Activated B cell treated with CpG ODN at 0.5 μM for 24 hours (primary cell): Measurements from ENCODE around the gene UFSP2. TPM values are rescaled to one million over a fixed set of nuclear protein-coding genes. Genes with fewer than 3 reads are reported as not detected.

Source experiments
- ATAC-seq: fragments of 200-7000 bp; cut with Tn5 transposase; one replicate; pipeline ENCODE4 v1.10.0; 2021; ENCODE audit warnings: low read depth, mild to moderate bottlenecking, moderate library complexity
- CTCF ChIA-PET: fragments of 350-600 bp; sonication (Branson Sonifier 250); formaldehyde crosslinking; loops from one replicate; lab custom pipeline; 2021; ENCODE audit warnings: antibody characterized with exemption; lab: Charles Lee
- POLR2A ChIA-PET: fragments of 350-600 bp; sonication (Branson Sonifier 250); formaldehyde crosslinking; loops from one replicate; lab custom pipeline; 2021; ENCODE audit warnings: antibody characterized with exemption; lab: Charles Lee
- DNase-seq: peaks from one replicate; pipeline ENCODE4 v3.0.0; 2022
- H3K27ac Mint-ChIP-seq: one replicate; pipeline ENCODE4 v1.8.0; 2020; ENCODE audit warnings: mixed read lengths
- H3K27me3 Mint-ChIP-seq: one replicate; pipeline ENCODE4 v1.8.0; 2021; ENCODE audit warnings: mixed read lengths
- H3K36me3 Mint-ChIP-seq: one replicate; pipeline ENCODE4 v1.8.0; 2021; ENCODE audit warnings: low read depth, mixed read lengths
- H3K4me1 Mint-ChIP-seq: one replicate; pipeline ENCODE4 v1.8.0; 2021; ENCODE audit warnings: mixed read lengths
- H3K4me3 Mint-ChIP-seq: one replicate; pipeline ENCODE4 v1.8.0; 2020; ENCODE audit warnings: mild to moderate bottlenecking, mixed read lengths
- H3K9me3 Mint-ChIP-seq: one replicate; pipeline ENCODE4 v1.8.0; 2020; ENCODE audit warnings: mixed read lengths
- intact Hi-C: fragments of 100-400 bp; cut with micrococcal nuclease; formaldehyde crosslinking; loops from one replicate; pipeline ENCODE4 v1.15.1; 2024
- total RNA-seq: library from RNA; stranded (reverse); gene quantifications from 2 replicates; pipeline ENCODE4 v1.2.3, GENCODE V29; 2022
- TF ChIP-seq, protein P1 (sequence below): fragments of 200-600 bp; IDR thresholded peaks from one replicate; pipeline ENCODE4 v1.8.0; 2022; ENCODE audit warnings: antibody characterized with exemption, mild to moderate bottlenecking

The UFSP2 gene
- total RNA-seq, 1 donor from 2014 or later = 20.1 TPM

DNA sequence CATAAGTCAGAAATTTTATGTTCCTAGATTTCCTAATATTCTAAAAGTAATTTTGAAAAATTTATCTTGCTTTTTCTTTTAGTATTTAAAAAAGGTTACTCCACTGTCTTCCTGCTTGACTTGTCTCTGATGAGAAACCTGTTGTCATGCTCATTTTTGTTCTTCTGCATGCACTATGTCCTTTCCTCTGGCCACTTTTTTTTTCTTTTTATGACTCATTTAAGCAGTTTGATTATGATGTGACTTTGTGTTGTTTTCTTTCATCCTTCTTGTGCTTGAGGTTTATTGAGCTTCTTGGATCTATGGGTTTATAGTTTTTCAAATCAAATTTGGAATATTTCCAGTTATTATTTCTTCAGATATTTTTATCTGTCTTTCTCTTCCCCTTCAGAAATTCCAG is 12.0 kb upstream of the UFSP2 start:
- POLR2A ChIA-PET = no interaction called here
- no peak for DNase-seq

DNA sequence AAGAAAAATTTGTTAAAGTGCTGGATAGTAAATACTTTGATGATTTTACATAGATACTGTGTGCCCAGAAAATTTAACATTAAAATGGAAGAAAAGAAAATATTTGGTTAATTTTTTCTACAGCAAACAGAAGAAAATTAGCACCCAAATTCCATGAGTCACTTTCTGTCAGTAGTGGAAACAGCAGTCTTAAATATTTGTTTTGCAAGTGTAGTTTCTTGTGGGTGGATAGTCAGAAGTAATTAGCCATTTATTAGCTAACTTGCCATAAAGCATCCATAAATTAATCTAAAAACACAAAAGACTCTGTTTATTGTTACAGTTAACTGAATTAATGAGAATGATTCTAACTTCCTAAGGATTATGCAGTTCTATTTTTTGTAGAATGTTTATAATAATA is 9.7 kb upstream of the UFSP2 start:
- no peak for ATAC-seq
- no peaks in the 10 kb centered on the region for H3K36me3 Mint-ChIP-seq
- DNase-seq = no peak
- ChIA-PET CTCF (no interaction called here), POLR2A (no interaction called here)
- H3K4me3 Mint-ChIP-seq = no peak overlapping the region
- no peaks in the 10 kb centered on the region for H3K4me1 Mint-ChIP-seq
- TF ChIP-seq, protein P1, sequence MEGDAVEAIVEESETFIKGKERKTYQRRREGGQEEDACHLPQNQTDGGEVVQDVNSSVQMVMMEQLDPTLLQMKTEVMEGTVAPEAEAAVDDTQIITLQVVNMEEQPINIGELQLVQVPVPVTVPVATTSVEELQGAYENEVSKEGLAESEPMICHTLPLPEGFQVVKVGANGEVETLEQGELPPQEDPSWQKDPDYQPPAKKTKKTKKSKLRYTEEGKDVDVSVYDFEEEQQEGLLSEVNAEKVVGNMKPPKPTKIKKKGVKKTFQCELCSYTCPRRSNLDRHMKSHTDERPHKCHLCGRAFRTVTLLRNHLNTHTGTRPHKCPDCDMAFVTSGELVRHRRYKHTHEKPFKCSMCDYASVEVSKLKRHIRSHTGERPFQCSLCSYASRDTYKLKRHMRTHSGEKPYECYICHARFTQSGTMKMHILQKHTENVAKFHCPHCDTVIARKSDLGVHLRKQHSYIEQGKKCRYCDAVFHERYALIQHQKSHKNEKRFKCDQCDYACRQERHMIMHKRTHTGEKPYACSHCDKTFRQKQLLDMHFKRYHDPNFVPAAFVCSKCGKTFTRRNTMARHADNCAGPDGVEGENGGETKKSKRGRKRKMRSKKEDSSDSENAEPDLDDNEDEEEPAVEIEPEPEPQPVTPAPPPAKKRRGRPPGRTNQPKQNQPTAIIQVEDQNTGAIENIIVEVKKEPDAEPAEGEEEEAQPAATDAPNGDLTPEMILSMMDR = no peak
- intact Hi-C loops = no loop called here
- H3K27ac Mint-ChIP-seq = no peak overlapping the region
- H3K9me3 Mint-ChIP-seq = no peaks in the 10 kb centered on the region
- peaks cover 1% of the 10 kb centered on the region for H3K27me3 Mint-ChIP-seq

More for the DNA sequence above, 12.0 kb upstream of the UFSP2 start:
- TF ChIP-seq, protein P1 = no peak
- H3K4me1 Mint-ChIP-seq = no peaks in the 10 kb centered on the region
- H3K27me3 Mint-ChIP-seq = peaks cover 1% of the 10 kb centered on the region
- no peak overlapping the region for H3K4me3 Mint-ChIP-seq
- intact Hi-C loops = loop anchor here (1.0 kb wide), 1 partner anchor 25 kb away; no protein-coding TSS in a partner anchor
- CTCF ChIA-PET = no interaction called here
- H3K36me3 Mint-ChIP-seq = no peaks in the 10 kb centered on the region
- no peaks in the 10 kb centered on the region for H3K9me3 Mint-ChIP-seq
- no peak overlapping the region for H3K27ac Mint-ChIP-seq
- no peak for ATAC-seq

DNA sequence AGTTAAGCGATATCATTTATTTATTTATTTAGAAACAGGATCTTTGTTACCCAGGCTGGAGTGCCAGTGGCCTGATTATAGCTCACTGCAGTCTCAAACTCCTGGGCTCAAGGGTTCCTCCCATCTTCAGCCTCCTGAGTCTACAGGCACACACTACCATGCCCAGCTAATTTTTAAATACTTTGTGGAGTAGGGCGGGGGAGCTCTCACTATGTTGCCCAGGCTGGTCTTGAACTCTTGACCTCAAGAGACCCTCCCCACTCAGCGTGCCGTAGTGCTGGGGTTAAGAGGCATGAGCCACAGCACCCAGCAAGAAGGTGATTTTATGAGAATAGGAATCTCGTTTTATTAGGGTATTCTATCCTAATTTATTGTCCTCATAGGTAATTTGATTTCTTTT is 3.9 kb upstream of the UFSP2 start:
- ChIA-PET CTCF (no interaction called here), POLR2A (no interaction called here)
- Mint-ChIP-seq H3K36me3 (peaks cover 4% of the 10 kb centered on the region), H3K27ac (no peak overlapping the region), H3K4me1 (peaks cover 9% of the 10 kb centered on the region), H3K4me3 (no peak overlapping the region), H3K9me3 (no peaks in the 10 kb centered on the region), H3K27me3 (no peaks in the 10 kb centered on the region)
- no peak for ATAC-seq
- intact Hi-C loops = loop anchor here (5.0 kb wide), 1 partner anchor 763 kb away; the partner anchor contains the start of gene CYP4V2
- no peak for DNase-seq
- TF ChIP-seq, protein P1 = no peak

DNA sequence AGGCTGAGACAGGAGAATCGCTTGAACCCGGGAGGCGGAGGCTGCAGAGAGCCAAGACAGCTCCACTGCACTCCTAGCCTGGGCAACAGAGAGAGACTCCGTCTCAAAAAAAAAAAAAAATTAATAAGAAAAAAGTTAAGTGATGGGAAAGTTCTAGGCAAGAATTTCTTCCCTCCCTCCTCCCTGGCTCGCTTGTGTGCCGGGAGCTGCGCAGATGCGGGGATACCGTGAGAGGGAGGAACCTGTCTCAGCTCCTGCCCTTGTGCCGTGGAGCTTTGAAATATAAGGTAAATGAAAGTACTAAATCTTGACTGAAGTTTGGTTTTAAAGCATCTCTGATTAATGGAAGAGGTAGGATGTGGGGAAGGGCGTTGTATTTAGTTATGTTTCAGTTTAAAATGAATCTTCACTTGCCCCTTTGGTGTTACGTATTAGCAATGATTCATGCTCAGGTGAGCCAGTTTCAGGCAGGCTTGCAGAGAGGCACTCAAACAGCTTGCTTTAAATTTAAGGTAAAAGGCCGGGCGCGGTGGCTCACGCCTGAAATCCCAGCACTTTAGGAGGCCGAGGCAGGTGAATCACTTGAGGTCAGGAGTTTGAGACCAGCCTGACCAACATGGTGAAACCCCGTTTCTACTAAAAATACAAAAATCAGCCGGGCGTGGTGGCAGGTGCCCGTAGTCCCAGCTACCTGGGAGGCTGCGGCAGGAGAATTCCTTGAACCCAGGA is 1.4 kb upstream of the UFSP2 start:
- no peaks in the 10 kb centered on the region for H3K9me3 Mint-ChIP-seq
- ChIA-PET POLR2A (interaction anchor here (0.7 to 2.6 kb wide), 6 partner anchors 21 to 357 kb away, joined by 3 to 46 read pairs (median 4); partner anchors contain the start of genes ANKRD37 and LRP2BP), CTCF (interaction anchor here (0.7 to 1.6 kb wide), 4 partner anchors 11 to 170 kb away, joined by 3 to 4 read pairs (median 3); no protein-coding TSS in a partner anchor)
- TF ChIP-seq, protein P1 = no peak
- ATAC-seq (no peak), DNase-seq (no peak)
- peak overlapping the region; percentile 13 for H3K27ac Mint-ChIP-seq
- peak overlapping the region; percentile 20 for H3K4me3 Mint-ChIP-seq
- peaks cover 17% of the 10 kb centered on the region for H3K4me1 Mint-ChIP-seq
- intact Hi-C loops = loop anchor here (1.0 to 5.0 kb wide), 3 partner anchors 160 to 765 kb away; partner anchors contain the start of genes CFAP97 and CYP4V2
- no peaks in the 10 kb centered on the region for H3K27me3 Mint-ChIP-seq
- peaks cover 6% of the 10 kb centered on the region for H3K36me3 Mint-ChIP-seq
